GM21390 (cell line): ENCODE data around the gene DNAH5.

ENCODE experiments used
- ATAC-seq: cut with Tn5 transposase; IDR thresholded peaks from one replicate; pipeline ENCODE4 v1.9.1; 2021; ENCODE audit not compliant: unreplicated experiment

The DNAH5 gene

GRCh38 chr5:13643734-13644133 is 300.8 kb downstream of the DNAH5 start:
- ATAC-seq: no peak

- ATAC-seq: no peak
Observed at GRCh38 chr5:13643196-13643595, 301.3 kb downstream of the DNAH5 start.
